SU-DHL-6 (cell line): ENCODE results near the gene HSD17B12.
A peak's percentile ranks its signal among the peaks of the same experiment; 100 is the strongest.

Experiments
- H2AFZ ChIP-seq: fragments of 200-600 bp; sonication (generic); 2 replicates; pipeline ENCODE4 v1.6.1; 2014; ENCODE audit warnings: low read depth, mild to moderate bottlenecking, moderate library complexity, mixed read lengths, antibody characterized with exemption, low read length; ENCODE audit not compliant: severe bottlenecking
- H3F3A ChIP-seq: fragments of 200-600 bp; shearing (Covaris generic); 2 replicates; pipeline ENCODE4 v1.6.0; 2016; ENCODE audit warnings: antibody characterized with exemption, mild to moderate bottlenecking; ENCODE audit not compliant: insufficient read depth
- H3K27ac ChIP-seq: fragments of 200-600 bp; sonication (generic); 2 replicates; pipeline ENCODE4 v1.5.1; 2016; ENCODE audit warnings: low read depth, mild to moderate bottlenecking, low read length, moderate library complexity, mixed read lengths
- H3K27me3 ChIP-seq: fragments of 200-600 bp; sonication (generic), shearing (Covaris generic); 2 replicates; pipeline ENCODE4 v1.6.0; 2014; ENCODE audit warnings: mild to moderate bottlenecking, low read length
- H3K36me3 ChIP-seq: fragments of 200-600 bp; sonication (generic); 2 replicates; pipeline ENCODE4 v1.6.1; 2014; ENCODE audit warnings: mild to moderate bottlenecking, low read length, mixed read lengths
- H3K4me2 ChIP-seq: fragments of 300-600, 200-600 bp; shearing (Covaris generic), sonication (generic); 2 replicates; pipeline ENCODE4 v1.6.0; 2014; ENCODE audit warnings: low read length, low read depth, mild to moderate bottlenecking; ENCODE audit not compliant: poor library complexity, severe bottlenecking
- H3K4me3 ChIP-seq: fragments of 200-600 bp; sonication (generic); 2 replicates; pipeline ENCODE4 v1.5.1; 2014; ENCODE audit warnings: antibody characterized with exemption, low read length, mild to moderate bottlenecking, mixed read lengths; ENCODE audit not compliant: insufficient read depth, poor library complexity, severe bottlenecking
- H3K79me2 ChIP-seq: fragments of 200-600 bp; sonication (generic); 2 replicates; pipeline ENCODE4 v1.6.1; 2014; ENCODE audit warnings: mild to moderate bottlenecking, low read length, moderate library complexity; ENCODE audit not compliant: insufficient read depth
- H3K9ac ChIP-seq: fragments of 200-600 bp; sonication (generic); 2 replicates; pipeline ENCODE4 v1.7.0; 2014; ENCODE audit warnings: mild to moderate bottlenecking, low read length
- H3K9me2 ChIP-seq: fragments of 200-600 bp; sonication (generic); replicated peaks from 2 replicates; pipeline ENCODE4 v1.6.1; 2014; ENCODE audit warnings: low read length; ENCODE audit not compliant: insufficient read depth
- H3K9me3 ChIP-seq: fragments of 200-600 bp; sonication (generic); 2 replicates; pipeline ENCODE4 v1.6.1; 2014; ENCODE audit warnings: low read length, mixed read lengths; ENCODE audit not compliant: insufficient read depth
- H4K20me1 ChIP-seq: fragments of 200-600 bp; sonication (generic); 2 replicates; pipeline ENCODE4 v1.6.1; 2014; ENCODE audit warnings: low read depth, mild to moderate bottlenecking, antibody characterized with exemption, low read length, moderate library complexity, mixed read lengths
- CTCF ChIP-seq: fragments of 200-600 bp; sonication (generic); IDR thresholded peaks from one replicate; pipeline ENCODE4 v1.5.1; 2017; ENCODE audit warnings: antibody characterized with exemption, mild to moderate bottlenecking, low read length, moderate library complexity; ENCODE audit not compliant: insufficient read depth, poor library complexity, severe bottlenecking
- EZH2phosphoT487 ChIP-seq: fragments of 200-600 bp; sonication (generic), shearing (Covaris generic); conservative IDR thresholded peaks from 2 replicates; pipeline ENCODE4 v1.6.1; 2018; ENCODE audit warnings: mild to moderate bottlenecking, antibody characterized with exemption, low read length, moderate library complexity, mixed read lengths

Gene HSD17B12

GRCh38 chr11:43691806-43692205, 11.3 kb downstream of the HSD17B12 start:
- no peaks in the 10 kb centered on the region for H3K36me3 ChIP-seq
- H3K4me2 ChIP-seq = no peak overlapping the region
- H3K4me3 ChIP-seq = no peak overlapping the region
- no peaks in the 10 kb centered on the region for H3K9me3 ChIP-seq
- no peaks in the 10 kb centered on the region for H3K27me3 ChIP-seq
- H2AFZ ChIP-seq = no peak overlapping the region
- H3K27ac ChIP-seq = no peak overlapping the region
- peaks cover 6% of the 10 kb centered on the region; the same call in 1 of the 2 replicates for H3F3A ChIP-seq
- H3K79me2 ChIP-seq = peaks cover 95% of the 10 kb centered on the region
- no peak overlapping the region for H3K9ac ChIP-seq
- no peaks in the 10 kb centered on the region for H4K20me1 ChIP-seq
- no peak for TF ChIP-seq CTCF
- TF ChIP-seq EZH2phosphoT487 = no peak
- no peaks in the 10 kb centered on the region for H3K9me2 ChIP-seq

- Histone ChIP-seq H3K79me2 (peaks cover 95% of the 10 kb centered on the region), H3K9me2 (no peaks in the 10 kb centered on the region), H3K9ac (no peak overlapping the region), H4K20me1 (no peaks in the 10 kb centered on the region), H3K4me3 (no peak overlapping the region), H3K36me3 (no peaks in the 10 kb centered on the region), H3K4me2 (peak overlapping the region; percentile 57), H3K9me3 (no peaks in the 10 kb centered on the region), H3F3A (peaks cover 6% of the 10 kb centered on the region; the same call in 1 of the 2 replicates), H2AFZ (no peak overlapping the region), H3K27me3 (no peaks in the 10 kb centered on the region), H3K27ac (no peak overlapping the region)
- TF ChIP-seq CTCF = no peak
- no peak for TF ChIP-seq EZH2phosphoT487
Measured at GRCh38 chr11:43693069-43693468, 12.5 kb downstream of the HSD17B12 start.

- Histone ChIP-seq H3K27ac (peak overlapping the region; percentile 70), H3F3A (peaks cover 6% of the 10 kb centered on the region; the same call in 1 of the 2 replicates), H3K9ac (peak overlapping the region; percentile 33; the same call in 1 of the 2 replicates), H2AFZ (no peak overlapping the region), H3K27me3 (no peaks in the 10 kb centered on the region), H3K4me3 (no peak overlapping the region), H3K4me2 (peak overlapping the region; percentile 57), H3K9me3 (no peaks in the 10 kb centered on the region), H3K9me2 (no peaks in the 10 kb centered on the region), H3K79me2 (peaks cover 95% of the 10 kb centered on the region), H4K20me1 (no peaks in the 10 kb centered on the region), H3K36me3 (no peaks in the 10 kb centered on the region)
- no peak for TF ChIP-seq EZH2phosphoT487
- no peak for TF ChIP-seq CTCF
Measured at GRCh38 chr11:43693731-43694130, 13.2 kb downstream of the HSD17B12 start.
